Measurements from ENCODE around the gene TIFAB.

TIFAB gene

DNA sequence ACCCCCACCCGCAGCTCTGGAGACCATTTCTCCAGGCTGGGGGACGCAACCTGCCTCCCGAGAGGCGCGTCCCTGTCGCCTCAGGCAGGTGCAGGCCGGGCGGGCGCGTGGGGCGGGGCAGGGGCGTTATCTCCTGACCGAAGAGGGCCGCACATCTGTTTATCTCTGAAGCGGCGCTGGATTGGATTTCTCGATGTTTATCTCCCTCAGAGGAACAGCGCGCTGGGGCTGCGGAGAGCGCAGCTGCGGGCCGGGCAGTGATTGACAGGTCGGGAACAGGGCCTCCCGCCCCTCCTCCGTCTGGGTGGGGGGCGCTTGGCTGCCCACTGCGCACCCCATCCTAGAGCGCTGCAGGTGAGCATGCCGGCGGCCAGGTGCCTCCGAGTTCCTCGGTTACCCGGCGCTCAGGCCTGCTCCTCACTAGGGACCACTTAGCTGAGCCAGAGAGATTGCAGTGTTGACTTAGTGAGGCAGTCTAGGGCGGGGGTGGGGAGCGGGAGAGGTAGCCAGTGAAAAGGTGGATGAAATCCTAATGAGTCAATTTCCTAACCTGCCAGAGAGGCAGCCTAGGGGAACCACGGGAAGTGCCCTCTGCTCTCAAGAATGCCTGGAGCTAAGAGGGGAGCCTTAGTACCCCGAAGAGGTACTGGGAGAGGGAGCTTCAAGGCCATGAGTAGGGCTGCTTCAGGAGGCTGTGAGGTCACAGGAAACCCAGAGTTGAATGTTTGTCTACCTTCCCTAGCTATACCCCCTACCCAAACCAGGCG lies 39.6 kb upstream of the TIFAB start:
- no peak for FAIRE-seq
- DNase-seq (ENCODE audit: insufficient read length, low spot score), result no peak
- TF ChIP-seq, protein P1, sequence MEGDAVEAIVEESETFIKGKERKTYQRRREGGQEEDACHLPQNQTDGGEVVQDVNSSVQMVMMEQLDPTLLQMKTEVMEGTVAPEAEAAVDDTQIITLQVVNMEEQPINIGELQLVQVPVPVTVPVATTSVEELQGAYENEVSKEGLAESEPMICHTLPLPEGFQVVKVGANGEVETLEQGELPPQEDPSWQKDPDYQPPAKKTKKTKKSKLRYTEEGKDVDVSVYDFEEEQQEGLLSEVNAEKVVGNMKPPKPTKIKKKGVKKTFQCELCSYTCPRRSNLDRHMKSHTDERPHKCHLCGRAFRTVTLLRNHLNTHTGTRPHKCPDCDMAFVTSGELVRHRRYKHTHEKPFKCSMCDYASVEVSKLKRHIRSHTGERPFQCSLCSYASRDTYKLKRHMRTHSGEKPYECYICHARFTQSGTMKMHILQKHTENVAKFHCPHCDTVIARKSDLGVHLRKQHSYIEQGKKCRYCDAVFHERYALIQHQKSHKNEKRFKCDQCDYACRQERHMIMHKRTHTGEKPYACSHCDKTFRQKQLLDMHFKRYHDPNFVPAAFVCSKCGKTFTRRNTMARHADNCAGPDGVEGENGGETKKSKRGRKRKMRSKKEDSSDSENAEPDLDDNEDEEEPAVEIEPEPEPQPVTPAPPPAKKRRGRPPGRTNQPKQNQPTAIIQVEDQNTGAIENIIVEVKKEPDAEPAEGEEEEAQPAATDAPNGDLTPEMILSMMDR (IDR thresholded peaks at IDR 0.05; ENCODE audit: insufficient read depth, missing control alignments), result no peak

GRCh38 chr5:135491038-135491551 lies 38.9 kb upstream of the TIFAB start:
- DNase-seq (ENCODE audit: insufficient read length, low spot score) (no peak), FAIRE-seq (no peak)
- TF ChIP-seq, protein P1 (IDR thresholded peaks at IDR 0.05; ENCODE audit: insufficient read depth, missing control alignments), result no peak

- no peak for FAIRE-seq
- DNase-seq (ENCODE audit: insufficient read length, low spot score), result no peak
- TF ChIP-seq, protein P1 (IDR thresholded peaks at IDR 0.05; ENCODE audit: insufficient read depth, missing control alignments), result no peak
Observed at GRCh38 chr5:135490245-135491037, 38.3 kb upstream of the TIFAB start.

- no peak for FAIRE-seq
- TF ChIP-seq, protein P1 (IDR thresholded peaks at IDR 0.05; ENCODE audit: insufficient read depth, missing control alignments), result no peak
- DNase-seq (ENCODE audit: insufficient read length, low spot score), result no peak
Observed at GRCh38 chr5:135489466-135490244, 37.5 kb upstream of the TIFAB start.

- DNase-seq (ENCODE audit: insufficient read length, low spot score) (peak; percentile 92), FAIRE-seq (no peak)
- TF ChIP-seq, protein P1 (IDR thresholded peaks at IDR 0.05; ENCODE audit: insufficient read depth, missing control alignments), result no peak
Observed at GRCh38 chr5:135488727-135489465, 36.7 kb upstream of the TIFAB start.

GRCh38 chr5:135487839-135488514 lies 35.8 kb upstream of the TIFAB start:
- FAIRE-seq (no peak), DNase-seq (ENCODE audit: insufficient read length, low spot score) (no peak)
- TF ChIP-seq, protein P1 (IDR thresholded peaks at IDR 0.05; ENCODE audit: insufficient read depth, missing control alignments), result no peak
